ENCODE measurements around the gene KISS1R. TPM values are rescaled to one million over a fixed set of nuclear protein-coding genes. Genes with fewer than 3 reads are reported as not detected.
A peak's percentile ranks its signal among the peaks of the same experiment; 100 is the strongest.
"Not testable (repeated sequence)": the region's sequence is repeated elsewhere in the genome, so short reads cannot be mapped to it uniquely, and the experiment has no call there.

KISS1R gene
- total RNA-seq, 2 donors from 2014 or later = not detected

DNA sequence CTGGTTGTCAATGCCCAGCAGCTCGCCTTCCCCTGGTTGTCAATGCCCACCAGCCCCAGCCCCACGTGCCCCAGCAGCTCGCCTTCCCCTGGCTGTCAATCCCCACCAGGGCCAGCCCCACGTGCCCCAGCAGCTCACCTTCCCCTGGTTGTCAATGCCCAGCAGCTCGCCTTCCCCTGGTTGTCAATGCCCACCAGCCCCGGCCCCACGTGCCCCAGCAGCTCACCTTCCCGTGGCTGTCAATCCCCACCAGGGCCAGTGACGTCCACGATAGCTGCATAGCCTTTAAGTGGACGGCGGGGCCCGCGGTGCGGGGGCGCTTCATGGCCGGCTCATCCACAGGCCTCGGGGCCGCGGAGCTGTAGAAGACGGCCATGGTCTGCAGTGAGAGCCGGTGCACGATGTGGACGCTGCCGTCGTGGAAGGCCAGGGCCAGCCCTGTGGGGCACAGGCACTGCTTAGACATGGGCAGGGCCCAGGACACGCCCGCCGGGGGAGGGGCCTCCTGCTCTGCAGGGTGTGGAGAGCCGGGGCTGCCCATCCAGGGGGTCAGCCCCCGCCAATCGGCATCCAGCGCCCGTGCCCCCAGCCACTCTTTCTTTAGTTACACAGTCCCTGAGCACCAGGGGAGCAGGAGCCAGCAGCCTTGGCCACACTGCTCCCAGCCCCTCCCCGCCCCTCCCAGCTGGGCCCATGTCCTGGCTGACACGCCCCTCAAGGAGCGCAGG is 37.3 kb upstream of the KISS1R start:
- intact Hi-C loops (cut with DNase I) = loop anchor here in 1 of 2 donors (10.0 kb wide), 1 partner anchor 295 kb away; the partner anchor contains the start of gene SBNO2
- DNase-seq (ENCODE audit: low spot score) = peak; percentile 70

DNA sequence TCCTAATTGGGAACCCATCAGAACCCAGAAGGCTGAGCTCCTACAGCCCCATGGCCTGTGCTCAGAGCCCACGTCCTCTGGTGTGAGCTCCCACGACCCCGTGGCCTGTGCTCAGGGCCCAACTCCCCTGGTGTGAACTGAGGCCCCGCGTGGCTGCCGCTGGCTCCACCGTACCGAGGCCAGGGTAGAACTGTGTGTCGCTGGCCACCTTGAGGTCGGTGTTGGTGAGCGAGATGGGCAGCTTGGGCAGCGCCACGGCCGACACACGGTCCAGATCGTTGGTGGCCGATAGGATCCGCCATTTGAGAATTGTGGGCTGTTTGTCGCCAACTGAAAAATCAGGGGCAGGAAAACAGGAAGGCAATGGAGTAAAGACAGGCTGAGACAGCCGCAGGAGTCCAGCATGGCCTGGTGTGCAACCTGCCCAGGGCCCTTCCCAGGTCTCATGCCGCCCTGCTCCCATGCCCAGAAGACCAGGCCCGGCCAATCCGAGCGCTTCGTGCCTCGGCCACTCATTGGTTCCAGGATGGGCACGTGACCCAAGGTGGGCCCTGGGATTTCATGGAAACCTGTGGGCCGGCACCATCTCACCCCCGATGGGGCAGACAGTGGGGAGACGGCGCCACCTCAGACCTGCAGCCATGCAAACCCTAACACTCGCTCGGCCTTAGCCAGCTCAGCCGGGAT is 35.6 kb upstream of the KISS1R start:
- no peak for DNase-seq (ENCODE audit: low spot score)
- intact Hi-C loops (cut with DNase I) = loop anchor here in 1 of 2 donors (10.0 kb wide), 1 partner anchor 293 kb away; the partner anchor contains the start of gene SBNO2

DNA sequence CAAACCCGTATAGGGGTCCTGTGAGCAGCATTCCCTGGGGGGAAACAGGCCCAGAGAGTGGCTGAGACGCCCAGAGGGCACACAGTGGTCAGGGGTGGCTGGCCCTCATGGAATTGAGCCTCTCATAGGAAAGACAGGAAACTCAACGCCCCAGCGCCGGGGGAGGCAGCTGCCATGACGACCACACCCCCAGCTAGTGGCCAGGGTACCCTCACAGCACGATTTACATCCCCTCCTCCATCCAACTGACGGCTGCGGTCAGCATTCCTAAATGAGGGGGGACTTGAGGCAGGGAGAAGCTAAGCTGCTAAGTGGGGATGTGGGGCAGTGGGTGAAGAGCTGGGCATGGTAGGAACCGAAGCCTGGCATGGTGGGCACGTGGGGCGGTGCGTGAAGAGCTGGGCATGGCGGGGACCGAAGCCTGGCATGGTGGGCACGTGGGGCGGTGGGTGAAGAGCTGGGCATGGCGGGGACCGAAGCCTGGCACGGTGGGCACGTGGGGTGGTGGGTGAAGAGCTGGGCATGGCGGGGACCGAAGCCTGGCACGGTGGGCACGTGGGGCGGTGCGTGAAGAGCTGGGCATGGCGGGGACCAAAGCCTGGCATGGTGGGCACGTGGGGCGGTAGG is 34.1 kb upstream of the KISS1R start:
- no peak for DNase-seq (ENCODE audit: low spot score)
- intact Hi-C loops (cut with DNase I) = loop anchor here in 1 of 2 donors (10.0 kb wide), 1 partner anchor 292 kb away; the partner anchor contains the start of gene SBNO2

DNA sequence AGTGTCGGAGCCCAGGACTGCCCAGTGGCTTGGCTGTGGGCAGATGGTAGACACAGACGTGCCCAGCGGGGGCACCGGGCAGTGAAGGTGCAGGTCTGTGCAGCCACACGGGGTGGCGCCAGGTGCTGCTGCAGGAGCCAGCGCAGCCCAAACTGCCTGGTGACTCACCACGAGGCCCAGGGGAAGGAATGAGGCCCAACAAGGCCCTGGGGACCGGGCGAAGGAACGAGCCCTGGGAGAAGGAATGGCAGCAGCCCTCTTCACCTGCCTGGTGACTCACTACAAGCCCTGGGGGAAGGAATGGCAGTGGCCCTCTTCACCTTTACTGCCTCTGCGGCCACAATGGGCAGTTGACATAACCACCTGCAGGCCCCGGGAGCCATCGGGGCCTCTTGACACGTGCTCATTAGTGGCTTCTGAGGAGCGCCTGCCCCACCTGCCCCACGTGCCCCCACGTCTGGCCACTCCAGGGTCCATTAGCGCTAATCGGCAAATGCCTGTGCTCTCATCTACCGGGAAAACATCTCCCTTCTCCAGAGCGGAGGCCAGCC is 33.4 kb upstream of the KISS1R start:
- intact Hi-C loops (cut with DNase I) = loop anchor here in 1 of 2 donors (10.0 kb wide), 1 partner anchor 291 kb away; the partner anchor contains the start of gene SBNO2
- DNase-seq (ENCODE audit: low spot score) = no peak

DNA sequence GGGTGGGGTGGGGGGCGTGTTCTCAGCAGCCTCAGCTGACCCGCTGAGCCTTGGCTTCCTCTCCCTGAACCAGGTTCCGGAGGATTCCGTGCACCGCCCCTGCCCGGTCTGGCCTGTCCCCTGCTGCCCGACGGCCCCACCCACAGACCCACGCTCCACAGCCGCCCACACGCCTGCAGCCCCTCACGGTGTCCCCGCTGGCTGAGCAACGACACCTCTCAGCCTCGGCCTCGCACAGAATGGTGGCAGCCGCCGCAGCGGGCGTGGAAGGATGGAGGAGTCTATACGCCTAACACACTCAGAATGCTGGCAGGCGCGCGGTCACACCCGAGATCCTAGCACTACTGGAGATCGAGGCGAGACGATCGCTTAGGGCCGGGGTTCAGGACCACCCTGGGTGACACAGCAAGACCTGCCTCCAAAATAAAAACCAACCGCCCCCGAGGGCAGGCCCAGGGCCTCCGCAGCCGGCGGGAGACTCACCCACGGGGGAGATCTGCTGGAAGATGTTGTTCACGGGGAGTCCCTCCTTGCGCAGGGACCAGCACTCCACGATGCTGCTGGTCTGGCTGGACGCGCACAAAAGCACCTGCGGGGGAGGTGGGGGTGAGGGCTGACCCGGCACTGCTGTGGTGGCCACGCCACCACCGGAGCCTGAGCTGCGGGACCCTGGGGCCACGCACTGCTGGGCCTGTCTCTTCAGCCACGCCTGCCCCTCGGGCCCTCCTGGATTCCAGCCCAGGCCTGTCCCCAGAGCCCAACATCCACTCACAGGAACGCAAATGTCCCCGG is 32.5 kb upstream of the KISS1R start:
- no peak for DNase-seq (ENCODE audit: low spot score)
- intact Hi-C loops (cut with DNase I) = loop anchor here in 1 of 2 donors (10.0 kb wide), 1 partner anchor 290 kb away; the partner anchor contains the start of gene SBNO2

DNA sequence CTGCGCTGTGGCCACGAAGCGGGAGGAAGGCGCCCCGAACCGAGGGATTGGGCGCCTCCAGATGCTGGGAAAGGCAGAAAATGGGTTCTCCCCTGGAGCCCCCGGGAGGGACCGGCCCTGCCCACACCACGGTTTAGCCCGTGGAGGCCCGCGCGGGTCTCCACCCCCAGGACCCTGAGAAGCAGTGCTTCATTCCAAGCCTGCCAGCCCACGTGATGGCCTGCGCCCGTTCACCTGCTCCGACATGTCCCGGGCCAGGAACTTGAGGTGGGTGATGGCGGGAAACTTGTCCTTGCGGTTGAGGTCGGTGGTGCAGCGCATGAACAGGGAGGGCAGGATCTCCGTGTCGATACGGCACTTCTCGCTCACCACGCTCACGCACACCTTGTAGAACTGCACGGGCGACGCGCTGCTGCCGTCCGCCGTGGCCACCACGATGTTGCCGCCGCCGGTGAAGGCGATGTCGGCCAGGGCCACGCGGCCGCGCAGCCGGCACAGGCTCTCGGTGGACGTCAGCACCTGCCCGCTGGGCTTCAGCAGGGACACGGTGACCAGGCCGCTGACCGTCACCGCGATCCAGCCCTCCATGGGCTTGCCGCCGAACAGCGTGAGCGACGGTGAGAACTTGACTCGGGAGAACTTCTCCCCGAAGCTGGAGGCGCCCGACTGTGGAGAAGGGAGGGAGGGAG is 31.5 kb upstream of the KISS1R start:
- DNase-seq (ENCODE audit: low spot score) = no peak
- intact Hi-C loops (cut with DNase I) = loop anchor here in 1 of 2 donors (10.0 kb wide), 1 partner anchor 289 kb away; the partner anchor contains the start of gene SBNO2

DNA sequence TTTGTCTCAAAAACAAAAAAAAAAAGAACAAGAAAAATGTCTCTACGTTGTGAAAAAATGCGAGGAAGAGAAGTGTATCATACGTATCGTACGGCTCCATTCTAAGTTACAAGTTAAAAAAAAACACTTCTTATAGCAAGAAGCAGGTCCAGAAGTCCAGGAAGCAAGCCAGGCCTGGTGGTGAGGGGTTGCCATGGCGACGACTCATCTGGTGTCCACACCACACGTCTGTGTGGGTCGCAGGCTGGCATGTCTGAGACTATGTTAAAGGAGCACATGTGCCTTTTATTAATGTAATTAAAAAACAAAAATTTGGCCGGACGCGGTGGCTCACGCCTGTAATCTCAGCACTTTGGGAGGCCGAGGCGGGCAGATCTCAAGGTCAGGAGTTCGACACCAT is 30.1 kb upstream of the KISS1R start:
- intact Hi-C loops (cut with DNase I) = loop anchor here in 1 of 2 donors (10.0 kb wide), 1 partner anchor 288 kb away; the partner anchor contains the start of gene SBNO2
- no peak for DNase-seq (ENCODE audit: low spot score)

DNA sequence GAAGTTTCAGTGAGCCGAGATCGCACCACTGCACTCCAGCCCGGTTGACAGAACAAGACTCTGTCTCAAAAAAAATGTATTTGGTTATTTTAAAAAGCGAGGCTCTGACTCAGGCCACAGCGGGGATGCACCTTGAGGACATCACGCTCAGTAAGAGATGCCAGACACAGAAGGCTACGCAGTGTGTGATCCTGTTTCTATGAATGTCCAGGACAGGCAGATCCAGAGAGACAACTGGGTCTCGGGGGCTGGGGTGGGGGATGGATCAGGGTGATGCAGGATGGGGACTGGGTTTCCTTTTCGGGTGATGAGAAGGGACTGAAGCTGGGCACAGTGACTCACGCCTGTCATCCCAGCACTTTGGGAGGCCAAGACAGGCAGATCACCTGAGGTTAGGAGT is 29.5 kb upstream of the KISS1R start:
- intact Hi-C loops (cut with DNase I) = loop anchor here in 1 of 2 donors (10.0 kb wide), 1 partner anchor 287 kb away; the partner anchor contains the start of gene SBNO2

DNA sequence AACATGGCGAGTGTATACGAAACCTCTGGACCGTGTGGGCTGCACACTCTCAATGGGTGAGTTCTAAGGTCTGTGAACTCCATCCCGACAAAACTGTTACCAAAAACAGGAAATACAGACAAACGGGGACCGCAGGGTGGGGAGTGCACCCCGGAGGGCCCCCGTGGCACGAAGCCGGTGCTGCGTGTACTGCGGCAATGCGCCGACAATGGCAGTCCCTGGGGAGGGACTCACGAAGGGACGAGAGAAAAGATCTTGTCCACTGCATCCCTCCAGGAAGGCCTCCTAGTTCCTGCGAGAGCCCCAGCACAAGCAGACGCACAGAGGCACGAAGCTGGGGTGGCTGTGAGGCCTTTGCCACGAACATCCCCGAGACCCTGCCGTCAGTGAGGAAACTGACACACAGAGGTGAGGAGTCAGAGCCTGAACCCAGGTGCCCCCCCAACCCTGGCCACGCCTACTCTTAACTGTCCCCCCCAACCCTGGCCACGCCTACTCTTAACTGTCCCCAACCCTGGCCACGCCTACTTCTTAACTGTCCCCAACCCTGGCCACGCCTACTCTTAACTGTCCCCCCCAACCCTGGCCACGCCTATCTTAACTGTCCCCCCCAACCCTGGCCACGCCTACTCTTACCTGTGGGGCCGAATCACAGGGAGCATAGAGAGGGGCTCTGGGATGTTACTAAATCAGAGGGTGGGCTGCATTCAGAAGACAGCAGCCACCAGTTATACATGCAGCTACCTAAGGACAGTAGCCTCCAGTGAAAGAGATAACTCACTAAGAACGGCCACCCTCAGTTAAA is 28.4 kb upstream of the KISS1R start:
- intact Hi-C loops (cut with DNase I) = loop anchor here in 1 of 2 donors (10.0 kb wide), 1 partner anchor 286 kb away; the partner anchor contains the start of gene SBNO2
- DNase-seq (ENCODE audit: low spot score) = no peak

More for the DNA sequence above, 29.5 kb upstream of the KISS1R start:
- DNase-seq (ENCODE audit: low spot score) = no peak

DNA sequence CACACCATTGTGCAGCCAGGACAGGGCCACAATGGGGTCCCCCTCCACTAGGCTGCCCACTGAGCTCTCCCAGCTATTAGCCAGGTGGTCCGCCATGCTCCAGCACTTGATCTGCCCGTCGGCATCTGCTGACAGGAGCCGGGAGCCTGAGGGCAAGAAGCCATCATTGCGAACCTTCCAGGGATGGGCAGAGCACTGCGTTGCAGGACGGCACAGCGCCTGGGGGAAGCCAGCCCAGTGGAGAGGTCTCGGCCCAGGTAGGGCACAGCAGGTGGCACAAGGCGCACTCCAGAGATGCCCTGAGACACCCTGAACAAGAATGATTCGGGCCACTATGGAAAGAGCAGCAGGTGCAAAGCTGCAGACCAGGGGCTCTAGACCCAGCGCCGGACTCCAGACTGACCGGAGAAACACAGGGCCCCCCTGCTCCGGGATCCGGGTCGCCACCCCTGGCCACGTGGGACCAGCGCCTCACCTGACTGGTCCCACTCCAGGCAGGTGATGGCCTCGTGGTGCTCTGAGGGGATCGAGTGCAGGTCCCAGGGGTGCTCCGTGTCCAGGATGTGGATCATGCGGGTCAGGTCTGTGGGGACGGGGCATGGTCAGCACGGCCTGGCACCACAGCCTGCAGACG is 27.4 kb upstream of the KISS1R start:
- intact Hi-C loops (cut with DNase I) = loop anchor here in 1 of 2 donors (10.0 kb wide), 1 partner anchor 285 kb away; the partner anchor contains the start of gene SBNO2
- DNase-seq (ENCODE audit: low spot score) = no peak

DNA sequence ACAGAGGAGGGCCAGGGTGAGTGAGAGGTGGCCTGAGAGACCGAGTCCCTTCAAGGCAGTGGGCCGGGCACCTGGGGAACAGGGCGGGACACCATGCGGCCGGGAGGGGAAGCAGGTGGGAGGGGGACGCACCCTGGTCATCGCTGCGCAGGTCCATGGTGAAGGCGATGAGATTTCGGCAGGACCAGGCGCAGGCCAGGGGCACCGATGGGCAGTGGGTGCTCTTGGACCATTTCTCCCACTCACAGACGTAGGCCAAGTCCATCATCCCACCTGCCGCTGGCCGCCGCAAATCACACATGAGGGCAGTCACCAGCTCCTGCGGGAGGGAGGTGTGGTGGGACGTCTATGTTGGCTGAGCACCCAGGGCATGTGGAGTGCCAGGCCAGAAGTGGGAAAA is 26.3 kb upstream of the KISS1R start:
- intact Hi-C loops (cut with DNase I) = no loop called here
- no peak for DNase-seq (ENCODE audit: low spot score)

DNA sequence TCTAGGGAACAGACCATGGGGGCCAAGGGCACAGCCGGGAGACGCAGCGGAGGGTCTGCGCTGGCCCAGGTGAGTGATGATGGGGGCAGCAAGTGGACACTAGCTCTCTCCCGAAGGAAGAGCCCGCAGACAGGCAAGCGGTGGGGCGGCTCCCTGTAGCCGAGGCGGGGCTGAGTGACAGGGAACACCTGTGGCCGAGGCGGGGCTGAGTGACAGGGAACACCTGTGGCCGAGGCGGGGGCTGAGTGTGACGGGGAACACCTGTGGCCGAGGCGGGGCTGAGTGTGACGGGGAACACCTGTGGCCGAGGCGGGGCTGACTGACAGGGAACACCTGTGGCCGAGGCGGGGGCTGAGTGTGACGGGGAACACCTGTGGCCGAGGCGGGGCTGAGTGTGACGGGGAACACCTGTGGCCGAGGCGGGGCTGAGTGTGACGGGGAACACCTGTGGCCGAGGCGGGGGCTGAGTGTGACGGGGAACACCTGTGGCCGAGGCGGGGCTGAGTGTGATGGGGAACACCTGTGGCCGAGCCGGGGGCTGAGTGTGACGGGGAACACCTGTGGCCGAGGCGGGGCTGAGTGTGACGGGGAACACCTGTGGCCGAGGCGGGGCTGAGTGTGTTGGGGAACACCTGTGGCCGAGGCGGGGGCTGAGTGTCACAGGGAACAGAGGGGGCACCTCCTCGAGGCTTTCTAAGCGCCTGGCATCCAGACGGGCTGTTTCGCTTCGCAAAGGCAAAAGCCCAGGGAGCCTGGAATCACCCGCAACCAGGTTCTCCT is 25.5 kb upstream of the KISS1R start:
- intact Hi-C loops (cut with DNase I); DNase-seq (ENCODE audit: low spot score): not testable (repeated sequence)

DNA sequence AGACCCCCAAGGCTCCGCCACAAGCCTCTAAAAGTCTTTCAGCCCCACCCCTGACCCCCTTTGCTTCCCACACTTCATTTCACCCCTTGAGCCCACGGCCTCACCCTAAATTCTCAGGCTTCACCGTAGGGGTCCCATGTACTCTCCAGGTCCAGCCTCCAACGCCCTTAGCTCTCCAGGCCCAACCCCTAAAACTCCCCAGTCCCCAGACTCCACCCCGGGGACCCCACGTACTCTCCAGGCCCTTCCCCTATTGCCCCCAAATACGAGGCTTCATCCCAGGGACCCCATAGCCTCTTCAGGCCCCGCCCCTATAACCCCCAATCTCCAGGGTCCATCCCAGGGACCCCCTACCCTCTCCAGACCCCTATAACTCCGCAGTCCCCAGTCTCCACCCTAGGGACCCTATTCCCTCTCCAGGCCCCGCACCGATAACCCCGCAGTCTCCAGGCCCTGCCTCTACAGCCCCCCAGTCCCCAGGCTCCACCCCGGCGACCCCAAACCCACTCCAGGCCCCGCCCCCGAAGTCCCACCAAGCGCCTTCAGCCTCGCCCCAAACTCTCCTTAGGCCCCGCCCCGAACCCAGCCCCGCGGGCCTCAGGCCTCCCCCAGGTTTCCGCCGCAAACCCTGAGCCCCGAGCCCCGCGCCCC is 24.8 kb upstream of the KISS1R start:
- no peak for DNase-seq (ENCODE audit: low spot score)
- intact Hi-C loops (cut with DNase I) = no loop called here

DNA sequence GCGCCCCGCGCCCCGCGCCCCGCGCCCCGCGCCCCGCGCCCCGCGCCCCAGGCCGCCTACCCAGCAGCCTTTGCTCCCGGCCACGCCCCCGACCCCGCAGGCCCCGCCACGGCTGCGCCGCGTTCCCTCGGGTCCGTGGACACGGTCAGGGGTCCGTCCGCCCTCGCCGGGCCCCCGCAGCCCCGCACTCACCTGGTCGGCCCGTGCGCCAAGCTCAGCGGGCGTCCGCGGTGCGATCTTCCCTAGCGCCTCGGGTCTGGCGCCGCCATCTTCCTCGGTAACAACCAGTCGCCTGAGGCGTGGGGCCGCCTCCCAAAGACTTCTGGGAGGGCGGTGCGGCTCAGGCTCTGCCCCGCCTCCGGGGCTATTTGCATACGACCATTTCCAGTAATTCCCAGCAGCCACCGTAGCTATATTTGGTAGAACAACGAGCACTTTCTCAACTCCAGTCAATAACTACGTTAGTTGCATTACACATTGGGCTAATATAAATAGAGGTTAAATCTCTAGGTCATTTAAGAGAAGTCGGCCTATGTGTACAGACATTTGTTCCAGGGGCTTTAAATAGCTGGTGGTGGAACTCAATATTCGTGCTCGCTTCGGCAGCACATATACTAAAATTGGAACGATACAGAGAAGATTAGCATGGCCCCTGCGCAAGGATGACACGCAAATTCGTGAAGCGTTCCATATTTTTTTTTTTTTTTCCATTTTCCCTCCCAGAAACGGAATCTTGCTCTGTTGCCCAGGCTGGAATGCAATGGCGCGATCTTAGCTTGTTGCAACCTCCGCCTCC is 24.0 kb upstream of the KISS1R start, which contains the start of the genes MED16 and RNU6-9:
Gene MED16 (minus strand): TSS at position 294 of the 796 bp plus-strand sequence. CDS start 2,056 bp downstream, outside the sequence.
Gene RNU6-9 (plus strand): TSS at position 591 of the 796 bp plus-strand sequence.
- intact Hi-C loops (cut with DNase I) = no loop called here
- peak; percentile 97 for DNase-seq (ENCODE audit: low spot score)
